Spleen (tissue), 13 donors: ENCODE results near the gene RGS19. TPM values are rescaled to one million over a fixed set of nuclear protein-coding genes. Genes with fewer than 3 reads are reported as not detected.
"Not testable (repeated sequence)": the region's sequence is repeated elsewhere in the genome, so short reads cannot be mapped to it uniquely, and the experiment has no call there.

Experiments
- DNase-seq: peaks from one replicate; pipeline ENCODE4 v3.0.0-alpha.2; 2020
- H3K27ac ChIP-seq, 8 donors: fragments of 200-600 bp; sonication (generic) in 7 of 8; 1 replicate in 4 of 8; 2 replicates in 4 of 8; pipeline versions ENCODE4 v1.5.0 to v1.8.0; 2016 to 2021; ENCODE audit warnings: inconsistent platforms in 4 of 8, mild to moderate bottlenecking in 4 of 8, moderate library complexity in 1 of 8
- H3K27me3 ChIP-seq, 7 donors: fragments of 200-600 bp; sonication (generic) in 6 of 7; replicated peaks in 1 of 7; 1 replicate in 4 of 7; 2 replicates in 3 of 7; pipeline versions ENCODE4 v1.5.0 to v1.8.0; 2016 to 2021; ENCODE audit warnings: inconsistent platforms in 3 of 7, mild to moderate bottlenecking in 1 of 7
- H3K36me3 ChIP-seq, 6 donors: fragments of 200-600 bp; sonication (generic) in 5 of 6; 1 replicate in 4 of 6; 2 replicates in 2 of 6; pipeline versions ENCODE4 v1.5.0 to v1.8.0; 2016 to 2021; ENCODE audit warnings: inconsistent platforms in 2 of 6
- H3K4me1 ChIP-seq, 6 donors: fragments of 200-600 bp; sonication (generic) in 5 of 6; 1 replicate in 3 of 6; 2 replicates in 3 of 6; pipeline versions ENCODE4 v1.5.0 to v1.8.0; 2016 to 2021; ENCODE audit warnings: inconsistent platforms in 3 of 6
- H3K4me3 ChIP-seq, 8 donors: fragments of 200-600 bp; sonication (generic) in 7 of 8; 1 replicate in 4 of 8; 2 replicates in 4 of 8; pipeline versions ENCODE4 v1.5.0 to v1.8.0; 2016 to 2021; ENCODE audit warnings: inconsistent platforms in 4 of 8, mild to moderate bottlenecking in 4 of 8, moderate library complexity in 2 of 8
- H3K9me3 ChIP-seq, 8 donors: fragments of 200-600 bp; sonication (generic) in 7 of 8; 1 replicate in 4 of 8; 2 replicates in 4 of 8; pipeline versions ENCODE4 v1.5.0 to v1.8.0; 2016 to 2021; ENCODE audit warnings: inconsistent platforms in 4 of 8
- POLR2A ChIP-seq, 3 donors: fragments of 450-650 bp; IDR thresholded peaks; one replicate each; pipeline ENCODE4 v1.5.1; 2017; ENCODE audit warnings: antibody characterized with exemption in 3 of 3, mild to moderate bottlenecking in 1 of 3
- POLR2AphosphoS5 ChIP-seq, 3 donors: sonication (generic); formaldehyde crosslinking; IDR thresholded peaks; one replicate each; pipeline ENCODE4 v1.5.1; 2017; ENCODE audit warnings: antibody characterized with exemption in 3 of 3
- WGBS, 5 donors: extraction: QIAGEN DNeasy Blood & Tissue Kit in 3 of 5; methylation state at CpG; one replicate each; pipeline versions ENCODE4 v1.1.5 to v1.1.7; 2013 to 2018; 5-methylcytosine and 5-hydroxymethylcytosine counted together
- intact Hi-C: fragments of 100-400 bp; cut with DNase I; formaldehyde crosslinking; loops from one replicate; pipeline ENCODE4 v1.15.0; 2023; ENCODE audit warnings: low total_unique reads
- long read RNA-seq, 2 donors: transcript quantifications; one replicate each; lab custom pipeline, GENCODE V29; 2026
- polyA plus RNA-seq, 3 donors: library from polyadenylated mRNA; stranded (reverse); fragments of 200-250 nt; gene quantifications; one replicate each; pipeline ENCODE4 v1.2.1, GENCODE V29; 2013
- total RNA-seq, 7 donors: library from RNA; depleted of rRNA in 3 of 7; stranded (reverse); fragments of >200 nt in 3 of 7; fragmentation: NEBNext Ultra II Directional in 4 of 7; extraction: Animal tissue kit (Norgen Biotek cat#: 25700) in 4 of 7; gene quantifications; one replicate each; pipeline versions ENCODE4 v1.1.0 to v1.2.1, GENCODE V29; 2016 to 2021
- TF ChIP-seq, protein P1 (sequence below), 11 experiments: fragments of 200-600 bp in 7 of 11; fragments of 450-650 bp in 4 of 11; sonication (generic) in 4 of 11; IDR thresholded peaks in 8 of 11; conservative IDR thresholded peaks in 3 of 11; 1 replicate in 7 of 11; 2 replicates in 4 of 11; pipeline versions ENCODE4 v1.4.0 to v1.8.0; 2016 to 2021; ENCODE audit warnings: antibody characterized with exemption in 11 of 11, inconsistent platforms in 4 of 11, mild to moderate bottlenecking in 1 of 11
- donor health status: healthy with polysubstance abuse.
- donor health status: DM: no; HTN: no; CAD: no; lungs with moderate emphysema.
- donor health status: DM: no; HTN: no; CAD: no.
- donor health status: Bipolar disorder and iron deficiency.
- donor health status: healthy.
- donor health status: DM: no; HTN: no; CAD: no.
- donor health status: DM: yes; HTN: yes; CAD: no.

The RGS19 gene, protein sequence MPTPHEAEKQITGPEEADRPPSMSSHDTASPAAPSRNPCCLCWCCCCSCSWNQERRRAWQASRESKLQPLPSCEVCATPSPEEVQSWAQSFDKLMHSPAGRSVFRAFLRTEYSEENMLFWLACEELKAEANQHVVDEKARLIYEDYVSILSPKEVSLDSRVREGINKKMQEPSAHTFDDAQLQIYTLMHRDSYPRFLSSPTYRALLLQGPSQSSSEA
- total RNA-seq (100 to 1,000 TPM in 4 of 7 donors, 10 to 100 TPM in 3; 91.6 to 186 (median 107) TPM), polyA plus RNA-seq (100 to 1,000 TPM in 1 of 3 donors, 10 to 100 TPM in 2; 80.4 to 125 (median 82.0) TPM)
- long read RNA-seq, donor 1, transcript RGS19-202 (6 exons, 1,593 nt): major isoform, 23 of 46 reads
- long read RNA-seq, donor 1, transcript RGS19-201 (6 exons, 1,510 nt): minor isoform, 9 of 46 reads
- long read RNA-seq, donor 1, partial matches to known transcripts: 6 of 46 reads
- long read RNA-seq, donor 1, other reads (novel, unspliced or antisense): 6 of 46 reads
- long read RNA-seq, donor 2, transcript RGS19-201 (6 exons, 1,510 nt): minor isoform, 7 of 29 reads
- long read RNA-seq, donor 2, transcript RGS19-202 (6 exons, 1,593 nt): major isoform, 20 of 29 reads
- long read RNA-seq, donor 2, partial matches to known transcripts: 0 of 29 reads
- long read RNA-seq, donor 2, other reads (novel, unspliced or antisense): 0 of 29 reads

DNA sequence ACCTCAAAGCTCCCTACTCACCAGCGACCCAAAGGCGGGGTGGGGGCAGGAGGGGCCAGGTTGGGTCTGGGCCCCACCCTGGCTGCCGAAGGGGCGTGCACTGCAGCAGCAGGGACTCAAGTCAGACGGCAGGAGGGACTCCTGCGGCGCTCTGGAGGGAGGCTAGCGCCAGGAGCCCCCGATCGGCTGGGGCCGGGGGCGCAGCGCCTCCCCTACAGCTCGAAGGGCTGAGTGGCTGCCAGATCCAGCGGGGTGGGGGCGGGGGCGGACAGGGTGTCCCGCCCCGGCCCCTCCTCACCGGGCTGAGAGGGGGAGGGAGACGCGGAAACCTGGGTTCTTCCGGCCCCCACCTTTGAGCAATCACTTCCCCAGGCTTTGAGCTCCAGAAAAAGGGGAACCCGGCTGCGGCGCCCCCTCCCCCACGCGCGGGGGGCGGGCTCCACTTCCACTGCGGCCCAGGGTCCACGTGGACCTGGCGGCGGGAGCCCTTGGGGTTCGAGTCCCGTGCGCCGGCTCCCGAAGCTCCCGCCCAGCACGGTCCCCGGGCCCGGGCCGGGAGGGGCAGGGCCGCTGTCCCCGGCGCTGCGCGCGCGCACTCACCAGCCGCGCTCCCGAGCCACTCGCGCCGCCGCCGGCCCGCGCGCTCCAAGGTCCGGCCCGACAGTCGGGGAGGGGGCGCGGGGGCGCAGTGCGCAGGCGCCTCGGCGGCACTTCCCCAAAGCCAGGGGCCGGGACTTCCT is at the start of gene RGS19:
RGS19 (minus strand) TSS at position 246 of the 740 bp plus-strand sequence. CDS start 2,632 bp downstream, outside the sequence.
- peak within 1 kb of the TSS; percentile 62 to 96 (median 81) for H3K4me3 ChIP-seq
- no peaks in the 10 kb centered on the region for H3K9me3 ChIP-seq
- peaks cover 0 to 17% (median 8%) of the 10 kb centered on the region in 7 donors for H3K27me3 ChIP-seq
- H3K36me3 ChIP-seq: peaks cover 0 to 32% (median 19%) of the 10 kb centered on the region in 6 donors
- TF ChIP-seq, protein P1, sequence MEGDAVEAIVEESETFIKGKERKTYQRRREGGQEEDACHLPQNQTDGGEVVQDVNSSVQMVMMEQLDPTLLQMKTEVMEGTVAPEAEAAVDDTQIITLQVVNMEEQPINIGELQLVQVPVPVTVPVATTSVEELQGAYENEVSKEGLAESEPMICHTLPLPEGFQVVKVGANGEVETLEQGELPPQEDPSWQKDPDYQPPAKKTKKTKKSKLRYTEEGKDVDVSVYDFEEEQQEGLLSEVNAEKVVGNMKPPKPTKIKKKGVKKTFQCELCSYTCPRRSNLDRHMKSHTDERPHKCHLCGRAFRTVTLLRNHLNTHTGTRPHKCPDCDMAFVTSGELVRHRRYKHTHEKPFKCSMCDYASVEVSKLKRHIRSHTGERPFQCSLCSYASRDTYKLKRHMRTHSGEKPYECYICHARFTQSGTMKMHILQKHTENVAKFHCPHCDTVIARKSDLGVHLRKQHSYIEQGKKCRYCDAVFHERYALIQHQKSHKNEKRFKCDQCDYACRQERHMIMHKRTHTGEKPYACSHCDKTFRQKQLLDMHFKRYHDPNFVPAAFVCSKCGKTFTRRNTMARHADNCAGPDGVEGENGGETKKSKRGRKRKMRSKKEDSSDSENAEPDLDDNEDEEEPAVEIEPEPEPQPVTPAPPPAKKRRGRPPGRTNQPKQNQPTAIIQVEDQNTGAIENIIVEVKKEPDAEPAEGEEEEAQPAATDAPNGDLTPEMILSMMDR (IDR thresholded peaks at IDR 0.05 in 8 of 11, conservative IDR thresholded peaks at IDR 0.05 in 3 of 11): peak in 5 of 11 experiments; percentile 10 to 30 (median 21)
- TF ChIP-seq POLR2AphosphoS5 (IDR thresholded peaks at IDR 0.05): peak; percentile 65 to 84 (median 66)
- peak in 2 of 3 donors; percentile 13 to 23 for TF ChIP-seq POLR2A (IDR thresholded peaks at IDR 0.05)
- 0 to 1% (median 0%) methylated on average over 5 to 73 of the region's 73 CpGs for WGBS, 5 donors
- DNase-seq: peak; percentile 98
- H3K27ac ChIP-seq: peak within 1 kb of the TSS; percentile 84 to 97 (median 89)
- intact Hi-C loops: loop anchor here (5.0 kb wide), 1 partner anchor 43 kb away; no protein-coding TSS in a partner anchor
- peaks cover 29 to 94% (median 85%) of the 10 kb centered on the region in 6 donors for H3K4me1 ChIP-seq

GRCh38 chr20:64123517-64123916 is 44.2 kb upstream of the RGS19 start:
- WGBS, 5 donors: 82 to 92% (median 84%) methylated on average over 11 of the region's 11 CpGs
- Histone ChIP-seq H3K27me3 (peaks cover 0 to 26% (median 6%) of the 10 kb centered on the region in 7 donors), H3K4me1 (peaks cover 0 to 15% (median 11%) of the 10 kb centered on the region in 6 donors)
- H3K9me3 ChIP-seq, H3K36me3 ChIP-seq, H3K4me3 ChIP-seq, H3K27ac ChIP-seq, DNase-seq: not testable (repeated sequence)
- intact Hi-C loops: loop anchor here (5.0 kb wide), 1 partner anchor 41 kb away; the partner anchor contains the start of genes LKAAEAR1 and OPRL1

GRCh38 chr20:64122927-64123326 is 43.6 kb upstream of the RGS19 start:
- not testable (repeated sequence) for H3K9me3 ChIP-seq, DNase-seq, H3K36me3 ChIP-seq, H3K27ac ChIP-seq, H3K4me3 ChIP-seq
- Histone ChIP-seq H3K27me3 (peaks cover 0 to 26% (median 6%) of the 10 kb centered on the region in 7 donors), H3K4me1 (peaks cover 0 to 15% (median 11%) of the 10 kb centered on the region in 6 donors)
- intact Hi-C loops: loop anchor here (5.0 kb wide), 1 partner anchor 41 kb away; the partner anchor contains the start of genes LKAAEAR1 and OPRL1
- 81 to 87% (median 87%) methylated on average over 11 of the region's 11 CpGs for WGBS, 5 donors

- Histone ChIP-seq H3K27ac (no peak overlapping the region), H3K4me1 (peaks cover 0 to 15% (median 11%) of the 10 kb centered on the region in 6 donors), H3K4me3 (no peak overlapping the region), H3K27me3 (peaks cover 0 to 26% (median 6%) of the 10 kb centered on the region in 7 donors), H3K9me3 (no peaks in the 10 kb centered on the region), H3K36me3 (no peaks in the 10 kb centered on the region)
- no peak for TF ChIP-seq POLR2AphosphoS5 (IDR thresholded peaks at IDR 0.05)
- TF ChIP-seq, protein P1 (IDR thresholded peaks at IDR 0.05 in 8 of 11, conservative IDR thresholded peaks at IDR 0.05 in 3 of 11): no peak
- TF ChIP-seq POLR2A (IDR thresholded peaks at IDR 0.05): no peak
- peak; percentile 15 for DNase-seq
- WGBS, 5 donors: 83 to 95% (median 87%) methylated on average over 12 of the region's 12 CpGs
- intact Hi-C loops: loop anchor here (5.0 kb wide), 1 partner anchor 39 kb away; the partner anchor contains the start of genes LKAAEAR1 and OPRL1
These were observed 42.3 kb upstream of the RGS19 start for GRCh38 chr20:64121586-64121985.
